HepG2 (cell line): ENCODE measurements around the gene ZBTB46. TPM values are rescaled to one million over a fixed set of nuclear protein-coding genes. Genes with fewer than 3 reads are reported as not detected.
A peak's percentile ranks its signal among the peaks of the same experiment; 100 is the strongest.

Experiments used
- ATM ChIP-seq: fragments of 450-650 bp; IDR thresholded peaks from 2 replicates; pipeline ENCODE4 v1.7.1; 2017; ENCODE audit warnings: mild to moderate bottlenecking, borderline replicate concordance
- BORCS8-MEF2B ChIP-seq: sonication (generic); formaldehyde crosslinking; IDR thresholded peaks from 2 replicates; pipeline ENCODE4 v1.8.0; 2022; ENCODE audit warnings: mild to moderate bottlenecking, missing genetic modification reagents
- CHCHD3 ChIP-seq: sonication (generic); formaldehyde crosslinking; IDR thresholded peaks from 2 replicates; pipeline ENCODE4 v1.8.0; 2022; ENCODE audit warnings: mild to moderate bottlenecking, missing genetic modification reagents, moderate library complexity
- HMGA1 ChIP-seq: sonication (generic); formaldehyde crosslinking; conservative IDR thresholded peaks from 2 replicates; pipeline ENCODE4 v1.4.0; 2020; ENCODE audit warnings: missing genetic modification reagents
- KLF6 ChIP-seq: IDR thresholded peaks from 2 replicates; pipeline ENCODE4 v1.8.0; 2016; ENCODE audit warnings: missing biosample characterization, missing genetic modification reagents
- MED8 ChIP-seq: sonication (generic); formaldehyde crosslinking; IDR thresholded peaks from 2 replicates; pipeline ENCODE4 v1.8.1; 2023; ENCODE audit warnings: mild to moderate bottlenecking, missing genetic modification reagents; ENCODE audit not compliant: insufficient replicate concordance
- NR2F1 ChIP-seq, 2 experiments: fragments of 450-650 bp in 1 of 2; formaldehyde crosslinking in 1 of 2; IDR thresholded peaks; 2 replicates each; pipeline versions ENCODE4 v1.5.0 to v1.6.1; 2016 to 2020; ENCODE audit warnings: mild to moderate bottlenecking in 1 of 2, missing compliant biosample characterization in 1 of 2, missing genetic modification reagents in 1 of 2, moderate library complexity in 1 of 2
- POLR2G ChIP-seq: fragments of 200-400 bp; formaldehyde crosslinking; IDR thresholded peaks from 2 replicates; pipeline ENCODE4 v1.6.1; 2018; ENCODE audit warnings: mild to moderate bottlenecking, low read depth, low read length, moderate library complexity
- RNF2 ChIP-seq: fragments of 450-650 bp; conservative IDR thresholded peaks from 2 replicates; pipeline ENCODE4 v1.6.1; 2016; ENCODE audit warnings: low read depth
- SCMH1 ChIP-seq: sonication (generic); formaldehyde crosslinking; IDR thresholded peaks from 2 replicates; pipeline ENCODE4 v1.9.0; 2021; ENCODE audit warnings: missing genetic modification reagents, mild to moderate bottlenecking, borderline replicate concordance
- TOPORS ChIP-seq: sonication (generic); formaldehyde crosslinking; IDR thresholded peaks from 2 replicates; pipeline ENCODE4 v1.8.0; 2023; ENCODE audit warnings: mild to moderate bottlenecking, missing genetic modification reagents
- ZFP36L1 ChIP-seq: sonication (generic); formaldehyde crosslinking; IDR thresholded peaks from 2 replicates; pipeline ENCODE4 v1.8.0; 2022; ENCODE audit warnings: mild to moderate bottlenecking, missing genetic modification reagents, moderate library complexity
- ZFP37 ChIP-seq: sonication (generic); formaldehyde crosslinking; IDR thresholded peaks from 2 replicates; pipeline ENCODE4 v1.4.0; 2020; ENCODE audit warnings: missing genetic modification reagents, borderline replicate concordance
- ZFP41 ChIP-seq: sonication (generic); formaldehyde crosslinking; IDR thresholded peaks from 2 replicates; pipeline ENCODE4 v1.4.0; 2020; ENCODE audit warnings: mild to moderate bottlenecking, missing genetic modification reagents, borderline replicate concordance
- ZKSCAN1 ChIP-seq: fragments of 150-350 bp; IDR thresholded peaks from 2 replicates; pipeline ENCODE4 v1.6.1; 2014; ENCODE audit warnings: low read length
- ZSCAN22 ChIP-seq: sonication (generic); formaldehyde crosslinking; IDR thresholded peaks from 2 replicates; pipeline ENCODE4 v1.4.0; 2020; ENCODE audit warnings: mild to moderate bottlenecking, missing genetic modification reagents
- polyA plus RNA-seq, 8 experiments: library from polyadenylated mRNA; depleted of rRNA in 3 of 8; stranded (reverse) in 7 of 8; unstranded in 1 of 8; fragments of >200 nt; fragmentation: Illumina TruSeq in 4 of 8; extraction: Trizol in 4 of 8; gene quantifications; 2 replicates each; pipeline versions ENCODE4 v1.2.1 to v1.2.3, GENCODE V29; 2011 to 2016; ENCODE audit warnings: low read depth in 4 of 8, missing spikeins in 1 of 8, mixed read lengths in 1 of 8; ENCODE audit not compliant: insufficient read depth in 1 of 8
- total RNA-seq, 5 experiments: library from RNA; depleted of rRNA; stranded (reverse); fragments of >200 nt; fragmentation: Illumina TruSeq; extraction: Trizol; gene quantifications; 2 replicates each; pipeline ENCODE4 v1.2.3, GENCODE V29; 2016; ENCODE audit warnings: low read depth in 1 of 5
- TF ChIP-seq, protein P1 (sequence below): sonication (generic); formaldehyde crosslinking; IDR thresholded peaks from 2 replicates; pipeline ENCODE4 v1.8.1; 2023; ENCODE audit warnings: mild to moderate bottlenecking, moderate library complexity, missing genetic modification reagents
- TF ChIP-seq, protein P2 (sequence below): sonication (generic); formaldehyde crosslinking; IDR thresholded peaks from 2 replicates; pipeline ENCODE4 v1.4.0; 2020; ENCODE audit warnings: mild to moderate bottlenecking, missing genetic modification reagents
- TF ChIP-seq, protein P3 (sequence below): sonication (generic); formaldehyde crosslinking; IDR thresholded peaks from 2 replicates; pipeline ENCODE4 v1.4.0; 2020; ENCODE audit warnings: missing genetic modification reagents, borderline replicate concordance
- TF ChIP-seq, protein P4 (sequence below): sonication (generic); formaldehyde crosslinking; IDR thresholded peaks from 2 replicates; pipeline ENCODE4 v1.5.1; 2020; ENCODE audit warnings: missing genetic modification reagents, mild to moderate bottlenecking, borderline replicate concordance
- TF ChIP-seq, protein P5 (sequence below): sonication (generic); formaldehyde crosslinking; IDR thresholded peaks from 2 replicates; pipeline ENCODE4 v1.5.0; 2020; ENCODE audit warnings: missing genetic modification reagents, mild to moderate bottlenecking, borderline replicate concordance
- TF ChIP-seq, protein P6 (sequence below): sonication (generic); formaldehyde crosslinking; IDR thresholded peaks from 2 replicates; pipeline ENCODE4 v1.5.0; 2020; ENCODE audit warnings: mild to moderate bottlenecking, missing genetic modification reagents, borderline replicate concordance

ZBTB46 gene
- total and polyA plus RNA-seq, 2 of the 13 experiments (the other 11 are each of a cell fraction or from before 2014, with no cell fraction given), result 1.6 to 13.5 TPM

DNA sequence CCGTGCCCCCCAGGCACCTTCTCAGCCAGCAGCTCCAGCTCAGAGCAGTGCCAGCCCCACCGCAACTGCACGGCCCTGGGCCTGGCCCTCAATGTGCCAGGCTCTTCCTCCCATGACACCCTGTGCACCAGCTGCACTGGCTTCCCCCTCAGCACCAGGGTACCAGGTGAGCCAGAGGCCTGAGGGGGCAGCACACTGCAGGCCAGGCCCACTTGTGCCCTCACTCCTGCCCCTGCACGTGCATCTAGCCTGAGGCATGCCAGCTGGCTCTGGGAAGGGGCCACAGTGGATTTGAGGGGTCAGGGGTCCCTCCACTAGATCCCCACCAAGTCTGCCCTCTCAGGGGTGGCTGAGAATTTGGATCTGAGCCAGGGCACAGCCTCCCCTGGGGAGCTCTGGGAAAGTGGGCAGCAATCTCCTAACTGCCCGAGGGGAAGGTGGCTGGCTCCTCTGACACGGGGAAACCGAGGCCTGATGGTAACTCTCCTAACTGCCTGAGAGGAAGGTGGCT is 133.7 kb downstream of the ZBTB46 start (continued):
- TF ChIP-seq, protein P1, sequence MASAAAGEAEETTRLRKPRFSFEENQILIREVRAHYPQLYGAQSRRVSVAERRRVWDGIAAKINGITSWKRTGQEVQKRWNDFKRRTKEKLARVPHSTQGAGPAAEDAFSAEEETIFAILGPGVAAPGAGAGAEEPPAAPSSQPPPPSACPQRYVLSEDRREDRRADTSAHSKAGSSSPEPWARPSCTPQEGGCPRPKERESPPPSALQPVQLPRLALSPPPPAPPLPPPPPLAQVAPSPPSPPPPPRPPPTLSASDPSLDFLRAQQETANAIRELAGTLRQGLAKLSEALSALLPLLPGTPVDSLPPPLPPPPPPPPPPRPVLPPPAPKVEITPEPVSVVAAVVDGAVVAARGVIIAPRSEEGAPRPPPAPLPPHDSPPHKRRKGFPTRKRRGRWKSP (CRISPR knock-in tag), result 0 out of 2 replicates have a peak, but pooled peaks have one; percentile 14
- TF ChIP-seq ATM, result no peak
- no peak for TF ChIP-seq ZFP41 (CRISPR knock-in tag)
- no peak for TF ChIP-seq ZSCAN22 (CRISPR knock-in tag)
- no peak for TF ChIP-seq CHCHD3 (CRISPR knock-in tag)
- TF ChIP-seq ZFP37 (CRISPR knock-in tag), result no peak
- TF ChIP-seq, protein P2, sequence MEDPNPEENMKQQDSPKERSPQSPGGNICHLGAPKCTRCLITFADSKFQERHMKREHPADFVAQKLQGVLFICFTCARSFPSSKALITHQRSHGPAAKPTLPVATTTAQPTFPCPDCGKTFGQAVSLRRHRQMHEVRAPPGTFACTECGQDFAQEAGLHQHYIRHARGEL (CRISPR knock-in tag), result no peak
- TF ChIP-seq RNF2, result no peak
- TF ChIP-seq, protein P3, sequence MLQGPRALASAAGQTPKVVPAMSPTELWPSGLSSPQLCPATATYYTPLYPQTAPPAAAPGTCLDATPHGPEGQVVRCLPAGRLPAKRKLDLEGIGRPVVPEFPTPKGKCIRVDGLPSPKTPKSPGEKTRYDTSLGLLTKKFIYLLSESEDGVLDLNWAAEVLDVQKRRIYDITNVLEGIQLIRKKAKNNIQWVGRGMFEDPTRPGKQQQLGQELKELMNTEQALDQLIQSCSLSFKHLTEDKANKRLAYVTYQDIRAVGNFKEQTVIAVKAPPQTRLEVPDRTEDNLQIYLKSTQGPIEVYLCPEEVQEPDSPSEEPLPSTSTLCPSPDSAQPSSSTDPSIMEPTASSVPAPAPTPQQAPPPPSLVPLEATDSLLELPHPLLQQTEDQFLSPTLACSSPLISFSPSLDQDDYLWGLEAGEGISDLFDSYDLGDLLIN (CRISPR knock-in tag), result no peak
- TF ChIP-seq, protein P4, sequence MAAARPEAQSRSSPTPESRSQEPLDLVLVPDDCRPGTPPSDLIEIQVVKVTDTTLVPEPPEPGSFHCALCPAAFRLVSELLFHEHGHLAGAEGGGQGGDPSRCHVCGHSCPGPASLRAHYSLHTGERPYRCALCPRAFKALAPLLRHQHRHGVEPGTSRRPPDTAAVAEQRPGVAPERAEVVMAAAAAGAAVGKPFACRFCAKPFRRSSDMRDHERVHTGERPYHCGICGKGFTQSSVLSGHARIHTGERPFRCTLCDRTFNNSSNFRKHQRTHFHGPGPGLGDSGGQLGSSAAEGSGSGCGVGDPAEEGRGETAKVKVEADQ (CRISPR knock-in tag), result 0 out of 2 replicates have a peak, but pooled peaks have one; percentile 68
- no peak for TF ChIP-seq ZKSCAN1
- no peak for TF ChIP-seq NR2F1 (CRISPR knock-in tag; IDR thresholded peaks at IDR 0.05)
- no peak for TF ChIP-seq TOPORS (CRISPR knock-in tag)
- no peak for TF ChIP-seq HMGA1 (CRISPR knock-in tag)
- TF ChIP-seq, protein P5, sequence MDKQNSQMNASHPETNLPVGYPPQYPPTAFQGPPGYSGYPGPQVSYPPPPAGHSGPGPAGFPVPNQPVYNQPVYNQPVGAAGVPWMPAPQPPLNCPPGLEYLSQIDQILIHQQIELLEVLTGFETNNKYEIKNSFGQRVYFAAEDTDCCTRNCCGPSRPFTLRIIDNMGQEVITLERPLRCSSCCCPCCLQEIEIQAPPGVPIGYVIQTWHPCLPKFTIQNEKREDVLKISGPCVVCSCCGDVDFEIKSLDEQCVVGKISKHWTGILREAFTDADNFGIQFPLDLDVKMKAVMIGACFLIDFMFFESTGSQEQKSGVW (CRISPR knock-in tag), result no peak
- no peak for TF ChIP-seq ZFP36L1 (CRISPR knock-in tag)
- no peak for TF ChIP-seq SCMH1
- TF ChIP-seq MED8 (CRISPR knock-in tag), result no peak
- peak; percentile 42 for TF ChIP-seq POLR2G
- TF ChIP-seq KLF6 (CRISPR knock-in tag), result no peak
- TF ChIP-seq BORCS8-MEF2B (CRISPR knock-in tag), result no peak; the same call in 1 of the 2 replicates
- TF ChIP-seq, protein P6, sequence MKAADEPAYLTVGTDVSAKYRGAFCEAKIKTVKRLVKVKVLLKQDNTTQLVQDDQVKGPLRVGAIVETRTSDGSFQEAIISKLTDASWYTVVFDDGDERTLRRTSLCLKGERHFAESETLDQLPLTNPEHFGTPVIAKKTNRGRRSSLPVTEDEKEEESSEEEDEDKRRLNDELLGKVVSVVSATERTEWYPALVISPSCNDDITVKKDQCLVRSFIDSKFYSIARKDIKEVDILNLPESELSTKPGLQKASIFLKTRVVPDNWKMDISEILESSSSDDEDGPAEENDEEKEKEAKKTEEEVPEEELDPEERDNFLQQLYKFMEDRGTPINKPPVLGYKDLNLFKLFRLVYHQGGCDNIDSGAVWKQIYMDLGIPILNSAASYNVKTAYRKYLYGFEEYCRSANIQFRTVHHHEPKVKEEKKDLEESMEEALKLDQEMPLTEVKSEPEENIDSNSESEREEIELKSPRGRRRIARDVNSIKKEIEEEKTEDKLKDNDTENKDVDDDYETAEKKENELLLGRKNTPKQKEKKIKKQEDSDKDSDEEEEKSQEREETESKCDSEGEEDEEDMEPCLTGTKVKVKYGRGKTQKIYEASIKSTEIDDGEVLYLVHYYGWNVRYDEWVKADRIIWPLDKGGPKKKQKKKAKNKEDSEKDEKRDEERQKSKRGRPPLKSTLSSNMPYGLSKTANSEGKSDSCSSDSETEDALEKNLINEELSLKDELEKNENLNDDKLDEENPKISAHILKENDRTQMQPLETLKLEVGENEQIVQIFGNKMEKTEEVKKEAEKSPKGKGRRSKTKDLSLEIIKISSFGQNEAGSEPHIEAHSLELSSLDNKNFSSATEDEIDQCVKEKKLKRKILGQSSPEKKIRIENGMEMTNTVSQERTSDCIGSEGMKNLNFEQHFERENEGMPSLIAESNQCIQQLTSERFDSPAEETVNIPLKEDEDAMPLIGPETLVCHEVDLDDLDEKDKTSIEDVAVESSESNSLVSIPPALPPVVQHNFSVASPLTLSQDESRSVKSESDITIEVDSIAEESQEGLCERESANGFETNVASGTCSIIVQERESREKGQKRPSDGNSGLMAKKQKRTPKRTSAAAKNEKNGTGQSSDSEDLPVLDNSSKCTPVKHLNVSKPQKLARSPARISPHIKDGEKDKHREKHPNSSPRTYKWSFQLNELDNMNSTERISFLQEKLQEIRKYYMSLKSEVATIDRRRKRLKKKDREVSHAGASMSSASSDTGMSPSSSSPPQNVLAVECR (CRISPR knock-in tag), result 0 out of 2 replicates have a peak, but pooled peaks have one; percentile 41
